Limb (tissue), 2 donors: ENCODE measurements around the gene CSF2.

Experiments
- DNase-seq, 2 donors: peaks; one replicate each; pipeline ENCODE4 v3.0.0-alpha.2; 2016; ENCODE audit errors: extremely low spot score in 2 of 2

CSF2 gene

GRCh38 chr5:132073231-132074013 is at the start of gene CSF2:
CSF2 (plus strand) TSS chr5:132073789; CDS start chr5:132073824, 35 bp downstream.
- no peak for DNase-seq

GRCh38 chr5:132024117-132024435 is 49.5 kb upstream of the CSF2 start:
- DNase-seq = no peak

- no peak for DNase-seq
These were observed 48.7 kb upstream of the CSF2 start for GRCh38 chr5:132024789-132025402.

- no peak for DNase-seq
These were observed 48.1 kb upstream of the CSF2 start for GRCh38 chr5:132025403-132025971.

GRCh38 chr5:132026516-132027008 is 47.0 kb upstream of the CSF2 start:
- no peak for DNase-seq

GRCh38 chr5:132027027-132027426 is 46.6 kb upstream of the CSF2 start:
- no peak for DNase-seq

- DNase-seq = no peak
These were observed 43.8 kb upstream of the CSF2 start for GRCh38 chr5:132029609-132030330.

- no peak for DNase-seq
These were observed 43.0 kb upstream of the CSF2 start for GRCh38 chr5:132030610-132031009.

GRCh38 chr5:132032196-132032595 is 41.4 kb upstream of the CSF2 start:
- no peak for DNase-seq

GRCh38 chr5:132033122-132033521 is 40.5 kb upstream of the CSF2 start:
- DNase-seq = no peak

- DNase-seq = no peak
These were observed 36.2 kb upstream of the CSF2 start for GRCh38 chr5:132037353-132037752.

GRCh38 chr5:132044207-132044606 is 29.4 kb upstream of the CSF2 start:
- DNase-seq = peak in 1 of 2 donors; percentile 6

- DNase-seq = peak in 1 of 2 donors; percentile 11
These were observed 26.7 kb upstream of the CSF2 start for GRCh38 chr5:132046880-132047299.

- peak in 1 of 2 donors; percentile 7 for DNase-seq
These were observed 24.5 kb upstream of the CSF2 start for GRCh38 chr5:132049093-132049492.

GRCh38 chr5:132049559-132049958 is 24.0 kb upstream of the CSF2 start:
- peak in 1 of 2 donors; percentile 6 for DNase-seq

- peak in 1 of 2 donors; percentile 10 for DNase-seq
These were observed 23.5 kb upstream of the CSF2 start for GRCh38 chr5:132050136-132050535.

- DNase-seq = peak in 1 of 2 donors; percentile 17
These were observed 22.7 kb upstream of the CSF2 start for GRCh38 chr5:132050661-132051552.

GRCh38 chr5:132052520-132052919 is 21.1 kb upstream of the CSF2 start:
- peak in 1 of 2 donors; percentile 16 for DNase-seq

- DNase-seq = peak in 1 of 2 donors; percentile 7
These were observed 20.1 kb upstream of the CSF2 start for GRCh38 chr5:132053483-132053882.

GRCh38 chr5:132054031-132054696 is 19.4 kb upstream of the CSF2 start:
- peak in 1 of 2 donors; percentile 13 for DNase-seq
